ENCODE measurements around the gene INMT.

- TF ChIP-seq CTCF (IDR thresholded peaks at IDR 0.05), result no peak
- TF ChIP-seq POLR2A (IDR thresholded peaks at IDR 0.05), result no peak
These were observed 36.9 kb downstream of the INMT start for GRCh38 chr7:30788640-30789333.

Measured in Peyer's patch (tissue), 4 donors.